HEK293 (cell line): ENCODE data around the gene CYB5RL.

Source experiments
- CTCF ChIA-PET: fragments of 350-600 bp; formaldehyde crosslinking; extraction: SDS; loops from one replicate; lab custom pipeline; 2021; ENCODE audit warnings: antibody characterized with exemption; lab: Yijun Ruan, JAX
- POLR2A ChIA-PET: fragments of 300-600 bp; formaldehyde crosslinking; extraction: SDS; loops from one replicate; lab custom pipeline; 2020; ENCODE audit warnings: antibody characterized with exemption, inconsistent platforms; lab: Yijun Ruan, JAX
- H3K27ac ChIP-seq: fragments of 200-500 bp; sonication (Bioruptor generic); 2 replicates; pipeline ENCODE4 v1.5.1; 2014; ENCODE audit warnings: low read depth, low read length, control low read depth, inconsistent platforms; ENCODE audit errors: extremely low read depth
- H3K36me3 ChIP-seq, 2 experiments: fragments of 200-500 bp in 1 of 2; sonication (Bioruptor generic) in 1 of 2; 1 replicate in 1 of 2; 2 replicates in 1 of 2; pipeline ENCODE4 v1.5.1; 2014 to 2017; ENCODE audit warnings: inconsistent platforms in 2 of 2, low read length in 2 of 2; ENCODE audit not compliant: control insufficient read depth in 2 of 2, insufficient read depth in 1 of 2
- H3K4me1 ChIP-seq: fragments of 200-500 bp; sonication (Bioruptor generic); 2 replicates; pipeline ENCODE4 v1.5.1; 2014; ENCODE audit warnings: mild to moderate bottlenecking, low read length, inconsistent platforms; ENCODE audit not compliant: control insufficient read depth, insufficient read depth
- H3K4me3 ChIP-seq: 2 replicates; pipeline ENCODE4 v1.5.1; 2011; ENCODE audit warnings: low read depth, mild to moderate bottlenecking, control low read depth, low read length, moderate library complexity
- H3K9me3 ChIP-seq: fragments of 200-500 bp; sonication (Bioruptor generic); 2 replicates; pipeline ENCODE4 v1.5.1; 2014; ENCODE audit warnings: low read depth, low read length, inconsistent platforms; ENCODE audit not compliant: control insufficient read depth, insufficient read depth
- BCL11B ChIP-seq: fragments of 450-650 bp; formaldehyde crosslinking; IDR thresholded peaks from 2 replicates; pipeline ENCODE4 v1.5.1; 2016; ENCODE audit warnings: low read depth, missing biosample characterization, missing genetic modification characterization
- EGR2 ChIP-seq: fragments of 450-650 bp; formaldehyde crosslinking; IDR thresholded peaks from 2 replicates; pipeline ENCODE4 v1.5.1; 2016; ENCODE audit warnings: low read depth, missing biosample characterization, missing genetic modification characterization
- GLIS1 ChIP-seq: fragments of 450-650 bp; formaldehyde crosslinking; IDR thresholded peaks from 2 replicates; pipeline ENCODE4 v1.5.1; 2016; ENCODE audit warnings: missing biosample characterization, missing genetic modification characterization
- ZBTB7A ChIP-seq: fragments of 450-650 bp; formaldehyde crosslinking; IDR thresholded peaks from 2 replicates; pipeline ENCODE4 v1.5.1; 2016; ENCODE audit warnings: low read depth, missing biosample characterization, missing genetic modification characterization
- ZFHX2 ChIP-seq: fragments of 450-650 bp; formaldehyde crosslinking; conservative IDR thresholded peaks from 2 replicates; pipeline ENCODE4 v1.5.1; 2016; ENCODE audit warnings: missing biosample characterization, missing genetic modification characterization
- ZIC2 ChIP-seq: fragments of 450-650 bp; formaldehyde crosslinking; IDR thresholded peaks from 2 replicates; pipeline ENCODE4 v1.5.1; 2016; ENCODE audit warnings: missing biosample characterization, missing genetic modification characterization
- ZNF138 ChIP-seq: fragments of 450-650 bp; formaldehyde crosslinking; IDR thresholded peaks from 2 replicates; pipeline ENCODE4 v1.5.1; 2016; ENCODE audit warnings: missing biosample characterization, missing genetic modification characterization, borderline replicate concordance
- ZNF157 ChIP-seq: fragments of 450-650 bp; formaldehyde crosslinking; IDR thresholded peaks from 2 replicates; pipeline ENCODE4 v1.5.1; 2016; ENCODE audit warnings: missing biosample characterization, missing genetic modification characterization
- ZNF341 ChIP-seq: fragments of 450-650 bp; formaldehyde crosslinking; IDR thresholded peaks from 2 replicates; pipeline ENCODE4; 2016; ENCODE audit warnings: low read depth, missing biosample characterization, missing genetic modification characterization
- ZNF362 ChIP-seq: fragments of 450-650 bp; formaldehyde crosslinking; IDR thresholded peaks from 2 replicates; pipeline ENCODE4 v1.5.1; 2016; ENCODE audit warnings: missing biosample characterization, missing genetic modification characterization
- ZNF394 ChIP-seq: fragments of 450-650 bp; formaldehyde crosslinking; IDR thresholded peaks from 2 replicates; pipeline ENCODE4 v1.5.1; 2016; ENCODE audit warnings: missing biosample characterization, missing genetic modification characterization, mild to moderate bottlenecking, moderate library complexity, borderline replicate concordance
- ZNF473 ChIP-seq: fragments of 450-650 bp; formaldehyde crosslinking; IDR thresholded peaks from 2 replicates; pipeline ENCODE4 v1.5.1; 2017; ENCODE audit warnings: missing biosample characterization, missing genetic modification characterization
- ZNF600 ChIP-seq: fragments of 450-650 bp; formaldehyde crosslinking; IDR thresholded peaks from 2 replicates; pipeline ENCODE4 v1.5.1; 2016; ENCODE audit warnings: missing biosample characterization, missing genetic modification characterization
- ZNF629 ChIP-seq: fragments of 450-650 bp; formaldehyde crosslinking; IDR thresholded peaks from 2 replicates; pipeline ENCODE4 v1.5.1; 2017; ENCODE audit warnings: missing biosample characterization, missing genetic modification characterization
- ZNF785 ChIP-seq: fragments of 450-650 bp; formaldehyde crosslinking; IDR thresholded peaks from 2 replicates; pipeline ENCODE4 v1.5.1; 2016; ENCODE audit warnings: missing biosample characterization, missing genetic modification characterization
- TF ChIP-seq, protein P1 (sequence below): fragments of 450-650 bp; formaldehyde crosslinking; IDR thresholded peaks from 2 replicates; pipeline ENCODE4 v1.5.1; 2017; ENCODE audit warnings: missing biosample characterization, missing genetic modification characterization

Gene CYB5RL

GRCh38 chr1:54222711-54223110, 22.9 kb upstream of the CYB5RL start:
- TF ChIP-seq ZNF138 (tag by site-specific recombination): no peak
- TF ChIP-seq ZNF157 (tag by site-specific recombination): peak; percentile 59
- peak; percentile 42; the same call in 1 of the 2 replicates for TF ChIP-seq ZNF600
- no peak for TF ChIP-seq ZNF473
- TF ChIP-seq ZNF341 (tag by site-specific recombination): peak; percentile 44
- Histone ChIP-seq H3K4me1 (no peaks in the 10 kb centered on the region), H3K4me3 (no peak overlapping the region), H3K9me3 (no peaks in the 10 kb centered on the region), H3K27ac (no peak overlapping the region), H3K36me3 (peaks cover under 1 to 45% of the 10 kb centered on the region in 2 experiments; a peak in 1 of 3 replicates)
- ChIA-PET CTCF (interaction anchor here (1.5 kb wide), 1 partner anchor 41 kb away, joined by 4 read pairs; no protein-coding TSS in a partner anchor), POLR2A (no interaction called here)

DNA sequence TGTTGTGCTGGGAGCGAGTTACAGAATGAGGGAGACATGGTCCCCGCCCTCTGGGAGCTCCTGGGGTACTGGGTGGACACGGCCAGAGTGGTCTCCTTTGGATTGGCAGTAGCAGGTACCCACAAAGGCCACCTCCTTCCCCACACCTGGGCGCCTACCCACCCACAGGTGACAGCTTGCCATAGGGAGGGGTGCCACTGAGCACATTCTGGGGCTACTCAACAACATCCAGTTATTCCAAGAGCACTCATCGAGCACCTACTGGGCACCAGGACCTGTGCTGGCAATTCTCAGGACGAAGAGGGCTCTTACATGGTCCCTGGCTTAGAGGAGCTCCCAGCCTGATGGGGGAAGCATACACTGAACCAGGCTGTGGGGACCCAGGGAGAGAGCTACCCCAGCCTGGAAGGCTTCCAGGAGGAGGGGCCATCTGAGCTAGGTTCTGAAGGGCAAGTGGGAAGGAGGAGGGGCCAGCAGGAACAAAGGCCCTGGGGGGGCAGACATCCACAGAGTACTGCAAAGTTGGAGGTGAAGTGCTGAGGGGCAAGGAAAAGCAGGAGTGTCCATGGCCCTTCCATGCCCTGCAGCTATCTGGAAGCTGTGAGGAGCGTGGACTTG, 22.1 kb upstream of the CYB5RL start:
- Histone ChIP-seq H3K27ac (no peak overlapping the region), H3K4me1 (no peaks in the 10 kb centered on the region), H3K9me3 (no peaks in the 10 kb centered on the region), H3K36me3 (peaks cover 6 to 52% of the 10 kb centered on the region in 2 experiments; a peak in 1 of 3 replicates), H3K4me3 (no peak overlapping the region)
- peak; percentile 87 for TF ChIP-seq GLIS1 (tag by site-specific recombination)
- no peak for TF ChIP-seq ZNF394 (tag by site-specific recombination)
- CTCF ChIA-PET: interaction anchor here (0.6 to 1.5 kb wide), 2 partner anchors 40 to 42 kb away, joined by 3 to 4 read pairs; no protein-coding TSS in a partner anchor
- POLR2A ChIA-PET: interaction anchor here (1.3 kb wide), 1 partner anchor 22 kb away, joined by 4 read pairs; the partner anchor contains the start of genes CYB5RL and MRPL37

- Histone ChIP-seq H3K27ac (no peak overlapping the region), H3K4me1 (no peaks in the 10 kb centered on the region), H3K9me3 (no peaks in the 10 kb centered on the region), H3K36me3 (peaks cover 12 to 59% of the 10 kb centered on the region in 2 experiments; a peak in 2 of 3 replicates)
- TF ChIP-seq ZNF785 (tag by site-specific recombination) (no peak), EGR2 (tag by site-specific recombination) (peak; percentile 57; the same call in 1 of the 2 replicates), ZFHX2 (peak; percentile 79)
- TF ChIP-seq, all 188 proteins: peak for 2
- POLR2A ChIA-PET: interaction anchor here (1.3 kb wide), 1 partner anchor 21 kb away, joined by 4 read pairs; the partner anchor contains the start of genes CYB5RL and MRPL37
- H3K4me3 ChIP-seq: no peak overlapping the region
- CTCF ChIA-PET: interaction anchor here (0.6 to 1.5 kb wide), 2 partner anchors 40 to 42 kb away, joined by 3 to 4 read pairs; no protein-coding TSS in a partner anchor
Measured at GRCh38 chr1:54221113-54221834, 21.4 kb upstream of the CYB5RL start.

DNA sequence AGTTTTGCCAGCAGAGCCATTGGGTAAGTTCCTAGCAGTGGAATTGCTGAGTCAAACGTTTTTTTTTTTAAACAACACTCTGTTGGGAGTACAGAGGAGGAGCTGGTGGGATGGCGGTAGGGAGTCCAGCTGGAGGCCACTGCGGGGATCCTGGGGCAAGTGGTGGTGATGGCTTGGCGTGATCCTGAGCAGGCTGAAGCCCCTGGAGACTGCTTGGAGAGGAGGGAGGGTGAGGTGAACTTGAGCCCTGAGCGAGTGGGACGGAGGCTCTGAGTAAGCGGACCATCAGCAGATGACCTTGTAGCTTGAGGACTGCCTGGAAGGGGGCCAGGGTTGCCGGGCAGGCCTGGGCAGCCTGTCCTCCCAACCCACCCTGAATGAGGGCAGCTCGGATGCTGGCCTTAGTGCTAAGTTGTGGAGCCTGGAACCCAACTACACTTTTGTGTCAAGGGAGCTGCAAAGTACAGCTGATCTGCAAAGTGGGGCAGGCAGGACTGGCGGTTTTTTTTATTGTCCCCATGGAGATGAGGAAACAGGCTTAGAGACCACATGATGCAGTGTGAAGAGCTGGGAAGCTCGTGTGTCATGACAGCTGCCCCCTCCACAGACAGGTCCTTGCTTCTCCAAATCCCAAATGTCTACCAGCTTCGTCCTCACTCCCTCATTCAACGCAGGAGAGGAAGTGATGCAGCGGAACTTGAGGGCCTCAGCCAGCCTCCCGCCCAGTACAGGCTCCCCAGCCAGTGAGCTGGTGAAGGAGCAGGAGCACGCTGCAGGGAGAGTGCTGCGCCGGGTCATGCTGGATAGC, 20.4 kb upstream of the CYB5RL start:
- no peaks in the 10 kb centered on the region for H3K9me3 ChIP-seq
- no peak overlapping the region for H3K27ac ChIP-seq
- no peak overlapping the region for H3K4me3 ChIP-seq
- peaks cover 15 to 67% of the 10 kb centered on the region in 2 experiments; a peak in 2 of 3 replicates for H3K36me3 ChIP-seq
- CTCF ChIA-PET: interaction anchor here (0.6 to 0.9 kb wide), 4 partner anchors 8 to 269 kb away, joined by 3 to 4 read pairs (median 4); no protein-coding TSS in a partner anchor
- TF ChIP-seq, protein P1, sequence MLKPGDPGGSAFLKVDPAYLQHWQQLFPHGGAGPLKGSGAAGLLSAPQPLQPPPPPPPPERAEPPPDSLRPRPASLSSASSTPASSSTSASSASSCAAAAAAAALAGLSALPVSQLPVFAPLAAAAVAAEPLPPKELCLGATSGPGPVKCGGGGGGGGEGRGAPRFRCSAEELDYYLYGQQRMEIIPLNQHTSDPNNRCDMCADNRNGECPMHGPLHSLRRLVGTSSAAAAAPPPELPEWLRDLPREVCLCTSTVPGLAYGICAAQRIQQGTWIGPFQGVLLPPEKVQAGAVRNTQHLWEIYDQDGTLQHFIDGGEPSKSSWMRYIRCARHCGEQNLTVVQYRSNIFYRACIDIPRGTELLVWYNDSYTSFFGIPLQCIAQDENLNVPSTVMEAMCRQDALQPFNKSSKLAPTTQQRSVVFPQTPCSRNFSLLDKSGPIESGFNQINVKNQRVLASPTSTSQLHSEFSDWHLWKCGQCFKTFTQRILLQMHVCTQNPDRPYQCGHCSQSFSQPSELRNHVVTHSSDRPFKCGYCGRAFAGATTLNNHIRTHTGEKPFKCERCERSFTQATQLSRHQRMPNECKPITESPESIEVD: no peak
- TF ChIP-seq ZNF629 (tag by site-specific recombination) (no peak), BCL11B (tag by site-specific recombination) (no peak), ZNF362 (tag by site-specific recombination) (0 out of 2 replicates have a peak, but pooled peaks have one; percentile 37), ZIC2 (tag by site-specific recombination) (peak; percentile 89), ZBTB7A (tag by site-specific recombination) (no peak)
- TF ChIP-seq, all 188 proteins: peak for 2
- POLR2A ChIA-PET: interaction anchor here (1.9 kb wide), 1 partner anchor 21 kb away, joined by 6 read pairs; the partner anchor contains the start of genes CYB5RL and MRPL37
- H3K4me1 ChIP-seq: no peaks in the 10 kb centered on the region
